GM19455 (cell line): ENCODE data around the gene CCDC102A.
"Not testable (repeated sequence)": the region's sequence is repeated elsewhere in the genome, so short reads cannot be mapped to it uniquely, and the experiment has no call there.

ENCODE experiments used
- ATAC-seq: cut with Tn5 transposase; IDR thresholded peaks from one replicate; pipeline ENCODE4 v1.9.1; 2021; ENCODE audit not compliant: unreplicated experiment

CCDC102A gene

DNA sequence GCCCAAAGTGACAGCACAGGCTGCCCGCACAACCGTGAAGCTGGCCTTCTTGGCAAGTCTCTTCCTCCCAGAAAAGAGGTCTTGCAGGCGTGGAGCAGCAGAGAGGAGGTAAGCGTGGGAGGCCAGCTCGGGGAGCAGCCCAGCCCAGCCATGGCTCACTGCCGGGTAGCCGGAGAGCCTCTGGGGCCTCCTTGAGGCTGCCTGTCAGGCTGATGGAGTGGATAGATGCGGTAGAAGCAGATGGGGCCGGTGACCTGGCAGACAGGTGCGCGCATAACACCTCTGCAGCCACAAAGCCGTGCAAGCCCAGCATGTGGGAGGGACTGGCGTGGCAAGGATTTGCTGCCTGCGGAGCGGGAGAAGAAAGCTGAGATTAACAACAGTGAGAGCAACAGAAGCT, 33.0 kb downstream of the CCDC102A start:
- no peak for ATAC-seq

GRCh38 chr16:57502048-57502775, 34.2 kb downstream of the CCDC102A start:
- ATAC-seq = no peak

DNA sequence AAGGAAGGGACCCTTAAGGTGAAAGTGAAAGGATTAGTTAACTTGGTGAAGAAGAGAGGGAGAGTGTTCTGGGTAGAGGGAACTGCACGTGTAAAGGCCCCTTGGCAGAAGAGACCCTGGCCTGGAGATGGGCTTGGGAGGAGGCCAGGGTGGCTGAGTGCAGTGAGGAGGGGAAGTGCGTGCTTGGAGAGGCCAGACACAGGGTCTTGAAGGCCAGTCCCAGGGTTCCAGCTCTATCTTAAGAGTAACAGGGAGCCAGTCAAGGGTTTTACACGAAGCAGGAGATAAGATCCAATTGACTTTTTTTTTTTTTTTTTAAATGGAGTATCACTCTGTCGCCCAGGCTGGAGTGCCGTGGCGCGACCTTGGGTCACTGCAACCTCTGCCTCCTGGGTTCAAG, 34.9 kb downstream of the CCDC102A start:
- ATAC-seq = no peak

DNA sequence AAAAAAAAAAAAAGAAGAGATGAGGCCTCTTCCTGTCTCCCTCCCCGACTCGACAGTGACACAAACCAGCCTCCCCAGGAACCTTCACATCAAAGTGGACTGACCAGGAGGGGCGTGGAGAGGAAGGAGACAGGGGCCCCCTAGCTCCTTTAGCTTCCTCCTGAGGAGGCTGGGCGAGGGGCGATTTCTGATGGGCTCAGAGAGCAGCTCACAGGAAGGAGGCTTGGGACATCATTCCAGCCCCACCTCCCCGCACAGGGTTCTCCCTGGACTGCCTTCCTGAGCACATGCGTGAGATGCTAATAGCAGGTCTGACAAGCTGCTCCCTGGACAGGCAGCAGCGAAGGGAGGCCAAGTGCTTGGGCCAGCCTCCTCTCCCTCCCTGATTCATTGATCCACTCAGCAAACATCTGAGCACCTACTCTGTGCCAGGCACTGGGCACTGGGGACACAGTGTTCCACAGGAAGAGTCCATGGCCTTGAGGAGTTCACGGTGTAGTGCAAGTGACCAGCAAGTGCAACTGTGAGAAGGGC, 35.7 kb downstream of the CCDC102A start:
- ATAC-seq = no peak

- not testable (repeated sequence) for ATAC-seq
Observed at GRCh38 chr16:57499941-57500340, 36.4 kb downstream of the CCDC102A start.

DNA sequence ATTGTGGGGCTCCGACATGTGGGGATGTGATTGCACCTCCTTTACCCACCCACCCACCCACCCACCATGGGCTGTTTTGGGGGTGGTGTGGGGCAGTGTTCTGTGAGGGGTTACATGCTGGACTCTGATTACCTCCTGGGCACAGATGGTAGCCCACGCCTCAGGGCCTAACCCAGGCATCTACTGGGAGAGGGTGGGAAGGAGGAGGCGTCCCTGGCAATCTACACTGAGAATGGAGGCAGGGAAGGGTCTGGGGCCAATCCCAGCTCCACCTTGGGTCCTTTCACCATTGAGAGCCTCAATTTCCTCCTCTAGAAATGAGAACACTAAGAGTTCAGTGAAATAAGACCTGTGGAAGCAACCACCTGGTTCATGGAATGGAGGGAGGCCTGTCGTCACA, 38.3 kb downstream of the CCDC102A start:
- ATAC-seq = no peak

DNA sequence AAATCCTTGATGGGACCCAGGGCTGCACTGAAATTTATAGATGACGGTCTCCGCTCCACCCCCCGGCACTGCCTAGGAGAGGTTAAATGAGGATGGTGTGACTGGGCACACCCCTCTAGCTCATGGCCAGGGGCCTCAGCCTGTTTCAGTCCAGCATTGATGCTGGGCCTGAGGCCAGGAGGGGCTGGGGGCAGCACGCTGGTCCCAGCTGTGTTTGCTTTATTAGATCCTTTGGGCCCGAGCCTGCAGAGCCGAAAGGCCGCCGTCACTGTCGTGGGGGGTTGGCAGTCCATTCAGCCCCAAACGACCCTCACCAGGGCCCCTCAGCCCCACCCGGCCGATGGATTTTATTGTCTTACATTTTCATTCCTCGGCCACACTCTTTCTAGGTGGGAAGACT, 39.2 kb downstream of the CCDC102A start:
- ATAC-seq = no peak

GRCh38 chr16:57493767-57494166, 42.6 kb downstream of the CCDC102A start:
- no peak for ATAC-seq

DNA sequence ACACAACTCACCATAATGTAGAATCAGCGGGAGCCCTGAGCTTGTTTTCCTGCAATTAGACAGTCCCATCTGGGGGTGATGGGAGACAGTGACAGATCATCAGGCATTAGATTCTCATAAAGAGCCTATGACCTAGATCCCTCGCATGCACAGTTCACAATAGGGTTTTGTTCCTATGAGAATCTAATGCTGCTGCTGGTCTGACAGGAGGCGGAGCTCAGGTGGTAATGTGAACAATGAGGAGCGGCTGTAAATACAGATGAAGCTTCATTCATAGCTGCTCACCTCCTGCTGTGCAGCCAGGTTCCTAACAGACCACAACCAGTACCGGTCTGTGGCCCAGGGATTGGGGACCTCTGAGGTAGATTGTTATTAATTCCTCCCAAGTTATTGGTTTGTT, 47.1 kb downstream of the CCDC102A start:
- no peak for ATAC-seq

- no peak for ATAC-seq
Observed at GRCh38 chr16:57486858-57487834, 49.2 kb downstream of the CCDC102A start.

- peak; percentile 89 for ATAC-seq
Observed at GRCh38 chr16:57485916-57486857, 50.2 kb downstream of the CCDC102A start, which contains the start of gene DOK4. Gene DOK4, minus strand, starts transcription at chr16:57486493. Its CDS starts 6,986 bp downstream, at chr16:57479507.

DNA sequence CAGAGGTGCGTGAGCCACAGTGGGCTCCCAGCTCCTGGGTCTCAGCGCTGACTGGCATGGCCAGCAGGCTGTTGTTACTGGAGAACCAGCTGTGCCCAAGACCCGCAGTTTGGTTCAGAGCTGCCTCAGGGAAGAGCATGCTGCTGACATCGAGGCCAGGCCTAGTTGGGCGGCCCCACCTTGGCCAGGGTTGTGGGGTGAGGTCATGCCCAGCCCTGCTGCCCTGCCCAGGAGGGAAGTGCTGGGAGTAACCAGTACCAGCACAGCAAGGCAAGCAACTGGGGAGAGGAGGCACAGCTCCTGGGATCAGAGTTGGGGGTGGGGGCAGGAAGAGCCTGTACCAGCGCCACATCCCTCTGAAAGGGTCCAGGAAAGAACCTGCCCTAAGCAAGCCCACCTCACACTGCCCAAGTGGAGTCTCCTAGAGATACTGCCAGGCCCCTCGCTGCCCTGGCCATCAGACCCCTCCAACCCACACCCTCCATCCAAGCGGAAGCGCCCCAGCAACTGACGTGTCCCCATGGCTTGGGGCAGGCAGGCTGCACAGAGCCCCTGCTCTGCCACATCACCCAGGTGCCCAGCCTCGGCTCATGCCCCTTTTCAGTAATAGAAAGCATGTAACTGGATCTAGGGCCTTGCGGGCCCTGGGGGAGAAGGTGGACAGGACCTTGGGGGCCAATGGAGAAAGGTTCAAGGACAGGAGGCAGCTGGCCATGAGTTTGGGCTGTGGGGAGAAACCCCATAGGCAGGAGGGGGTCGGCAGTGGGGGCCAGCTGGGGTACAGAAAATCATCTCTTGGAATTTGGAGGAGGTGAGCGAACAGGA, 51.1 kb downstream of the CCDC102A start:
- no peak for ATAC-seq

DNA sequence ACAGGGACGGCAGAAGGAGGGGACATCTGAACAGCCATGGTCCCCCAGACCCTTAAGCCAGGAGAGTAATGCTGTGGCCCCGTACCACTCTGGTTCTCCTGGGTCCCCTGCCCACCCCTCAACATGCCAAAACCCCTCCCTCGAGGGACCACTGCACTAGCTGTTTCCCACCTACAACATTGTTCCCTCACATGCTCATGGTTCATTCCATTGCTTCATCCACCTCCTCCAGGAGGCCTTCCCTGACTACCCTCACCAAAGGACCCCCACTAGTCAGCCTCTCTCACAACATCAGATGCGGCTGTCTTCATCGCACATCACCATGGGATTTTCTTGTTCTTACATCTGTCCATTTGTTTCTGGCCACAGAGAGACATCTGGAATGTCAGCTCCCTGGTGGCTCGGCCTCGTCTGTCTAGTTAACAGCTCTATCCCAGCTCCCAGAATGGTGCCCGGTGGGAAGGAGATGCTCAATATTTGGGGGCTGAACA, 51.8 kb downstream of the CCDC102A start:
- no peak for ATAC-seq

GRCh38 chr16:57483725-57484514, 52.5 kb downstream of the CCDC102A start:
- ATAC-seq = no peak

- ATAC-seq = no peak
Observed at GRCh38 chr16:57482845-57483545, 53.4 kb downstream of the CCDC102A start.

GRCh38 chr16:57481421-57481820, 55.0 kb downstream of the CCDC102A start:
- no peak for ATAC-seq

DNA sequence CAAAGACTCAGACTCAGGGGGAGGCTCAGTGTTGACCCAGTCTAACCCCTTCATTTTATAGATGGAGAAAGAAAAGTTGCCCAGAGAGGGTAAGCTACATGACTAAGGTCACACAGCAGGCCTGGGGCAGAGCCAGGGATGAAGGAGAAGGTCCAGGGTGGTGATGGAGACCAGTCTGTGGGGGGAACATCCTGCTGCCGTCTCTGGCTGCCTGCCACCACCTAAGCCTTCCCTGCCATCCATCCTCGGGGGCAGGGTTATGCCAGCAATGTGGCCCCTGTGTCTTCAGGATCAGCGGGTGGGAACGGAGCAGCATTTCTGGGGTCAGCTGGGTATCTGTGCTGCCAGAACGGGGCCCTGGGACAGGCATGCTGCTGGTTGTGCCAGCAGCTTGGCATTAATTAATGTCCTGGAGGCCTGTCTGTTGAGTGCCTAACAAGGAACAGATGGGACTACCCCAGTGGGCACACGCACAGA, 55.6 kb downstream of the CCDC102A start:
- no peak for ATAC-seq
